GM08714 (cell line): ENCODE measurements around the gene TMCC2.

ENCODE experiments used
- H3K4me3 ChIP-seq: fragments of 200-500 bp; sonication (Bioruptor generic); 2 replicates; pipeline ENCODE4 v1.5.1; 2014; ENCODE audit warnings: mild to moderate bottlenecking, low read length, inconsistent platforms
- ZNF274 ChIP-seq: IDR thresholded peaks from 2 replicates; pipeline ENCODE4 v1.6.1; 2012; ENCODE audit warnings: mild to moderate bottlenecking, low read depth, low read length

Gene TMCC2

DNA sequence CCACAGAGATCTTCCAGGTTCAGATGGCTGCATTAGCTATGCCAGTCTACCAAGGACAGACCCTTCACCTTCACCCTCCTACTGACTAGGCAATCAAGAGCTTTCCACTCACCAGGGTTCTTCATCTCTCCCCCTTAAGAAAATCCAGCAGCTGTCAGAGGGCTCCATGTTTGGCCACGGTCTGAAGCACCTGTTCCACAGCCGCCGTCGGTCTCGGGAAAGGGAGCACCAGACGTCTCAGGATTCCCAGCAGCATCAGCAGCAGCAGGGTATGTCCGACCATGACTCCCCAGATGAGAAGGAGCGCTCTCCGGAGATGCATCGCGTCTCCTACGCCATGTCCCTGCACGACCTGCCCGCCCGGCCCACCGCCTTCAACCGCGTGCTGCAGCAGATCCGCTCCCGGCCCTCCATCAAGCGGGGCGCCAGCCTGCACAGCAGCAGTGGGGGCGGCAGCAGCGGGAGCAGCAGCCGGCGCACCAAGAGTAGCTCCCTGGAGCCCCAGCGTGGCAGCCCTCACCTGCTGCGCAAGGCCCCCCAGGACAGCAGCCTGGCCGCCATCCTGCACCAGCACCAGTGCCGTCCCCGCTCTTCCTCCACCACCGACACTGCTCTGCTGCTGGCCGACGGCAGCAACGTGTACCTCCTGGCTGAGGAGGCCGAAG is 13.8 kb downstream of the TMCC2 start:
- H3K4me3 ChIP-seq, result no peak overlapping the region
- TF ChIP-seq ZNF274, result no peak

- no peak overlapping the region for H3K4me3 ChIP-seq
- no peak for TF ChIP-seq ZNF274
Observed at GRCh38 chr1:205243350-205244191, 15.8 kb downstream of the TMCC2 start.

DNA sequence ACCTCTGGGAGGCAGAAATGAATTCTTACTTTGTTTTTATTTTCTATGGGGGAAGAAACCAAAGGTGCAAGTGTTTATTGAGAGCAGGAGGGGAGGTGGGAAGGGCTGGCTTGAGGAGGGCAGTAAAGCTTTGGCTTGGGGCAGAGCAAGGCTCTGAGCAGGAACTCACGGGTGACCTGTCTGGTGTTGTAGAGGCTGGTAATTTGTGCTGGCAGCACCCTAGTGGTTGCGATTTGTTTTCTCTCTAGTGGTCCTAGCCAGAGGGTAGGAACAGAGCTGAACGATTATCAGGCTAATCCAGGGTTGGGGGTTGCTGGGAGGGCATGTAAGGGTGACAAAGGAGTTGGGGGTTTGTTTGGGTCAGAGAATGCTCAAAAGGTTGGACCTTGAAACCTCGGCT is 16.6 kb downstream of the TMCC2 start:
- H3K4me3 ChIP-seq, result no peak overlapping the region
- TF ChIP-seq ZNF274, result no peak

GRCh38 chr1:205245096-205245495 is 17.4 kb downstream of the TMCC2 start:
- no peak overlapping the region for H3K4me3 ChIP-seq
- no peak for TF ChIP-seq ZNF274

DNA sequence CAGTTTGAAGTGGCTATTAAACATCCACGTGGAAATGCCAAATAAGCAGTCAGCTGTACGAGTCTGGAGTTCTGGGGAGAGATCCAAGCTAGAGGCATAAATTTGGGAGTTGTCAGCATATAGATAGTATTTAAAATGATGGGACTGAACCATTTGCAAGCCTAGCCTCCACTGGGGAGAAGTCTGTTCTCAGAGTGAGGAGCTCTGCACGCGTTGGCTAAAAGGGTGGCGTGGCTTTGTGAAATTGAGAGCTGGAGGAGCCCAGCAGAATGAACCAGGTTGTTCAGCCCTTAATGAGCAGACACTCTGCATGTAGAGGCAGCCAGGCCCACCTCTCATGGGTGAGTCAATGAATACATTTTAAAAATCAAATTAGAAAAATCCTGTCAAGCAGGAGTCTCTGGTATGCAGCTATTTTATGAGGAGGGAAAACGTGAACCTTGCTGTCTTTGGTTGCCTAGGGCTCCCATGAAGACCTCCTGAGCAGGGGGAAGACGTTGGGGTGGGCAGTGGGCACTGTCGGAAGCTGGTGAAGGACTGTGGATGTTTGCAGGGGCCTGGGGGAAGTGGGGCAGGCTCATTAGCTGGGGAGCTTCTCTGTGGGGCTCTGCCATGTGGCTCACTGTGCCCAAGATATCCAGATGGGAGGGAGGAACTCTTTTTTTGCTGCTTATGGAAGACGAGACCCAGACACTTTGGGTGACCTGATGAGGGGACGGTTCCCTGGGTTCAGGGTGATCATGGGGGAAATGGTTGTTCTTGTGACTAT is 18.8 kb downstream of the TMCC2 start:
- no peak overlapping the region for H3K4me3 ChIP-seq
- TF ChIP-seq ZNF274, result no peak

DNA sequence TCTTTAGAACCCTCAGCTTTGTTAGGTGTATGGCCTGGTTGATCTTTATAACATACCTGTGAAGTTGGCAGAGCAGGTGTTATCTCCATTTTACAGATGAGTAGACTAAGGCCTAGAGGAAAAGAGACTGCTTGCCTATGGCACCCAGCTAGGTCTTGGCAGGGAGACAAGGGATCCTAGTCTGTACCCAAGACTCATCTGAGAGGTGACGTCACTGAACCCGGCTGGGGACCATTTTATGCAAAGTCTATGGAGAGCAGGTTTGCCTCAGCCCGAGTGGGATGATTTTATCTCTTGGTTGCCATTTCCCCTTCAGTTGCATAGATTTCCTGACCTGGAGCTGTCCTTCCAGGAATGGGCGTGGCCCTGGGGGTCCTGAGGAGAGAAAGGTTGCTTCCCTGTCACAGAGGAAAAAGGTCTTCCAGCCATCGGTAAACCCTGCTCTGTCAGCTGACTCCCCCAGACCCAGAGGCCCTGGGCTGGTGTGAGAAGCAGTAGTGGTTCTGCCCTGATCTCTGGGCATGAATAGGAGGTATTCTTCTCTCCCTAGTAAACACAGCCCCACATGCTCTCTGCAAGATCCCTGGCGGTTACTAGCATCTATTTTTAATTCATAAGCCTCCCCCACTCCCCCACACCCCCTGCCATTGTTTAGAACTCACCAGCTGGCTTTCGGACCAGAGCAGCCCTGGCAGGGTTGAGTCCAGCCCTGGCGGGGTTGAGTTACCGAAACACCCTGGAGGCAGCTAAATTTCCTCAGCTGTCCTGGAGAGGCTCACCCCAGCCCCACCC is 19.6 kb downstream of the TMCC2 start:
- TF ChIP-seq ZNF274, result no peak
- no peak overlapping the region for H3K4me3 ChIP-seq

DNA sequence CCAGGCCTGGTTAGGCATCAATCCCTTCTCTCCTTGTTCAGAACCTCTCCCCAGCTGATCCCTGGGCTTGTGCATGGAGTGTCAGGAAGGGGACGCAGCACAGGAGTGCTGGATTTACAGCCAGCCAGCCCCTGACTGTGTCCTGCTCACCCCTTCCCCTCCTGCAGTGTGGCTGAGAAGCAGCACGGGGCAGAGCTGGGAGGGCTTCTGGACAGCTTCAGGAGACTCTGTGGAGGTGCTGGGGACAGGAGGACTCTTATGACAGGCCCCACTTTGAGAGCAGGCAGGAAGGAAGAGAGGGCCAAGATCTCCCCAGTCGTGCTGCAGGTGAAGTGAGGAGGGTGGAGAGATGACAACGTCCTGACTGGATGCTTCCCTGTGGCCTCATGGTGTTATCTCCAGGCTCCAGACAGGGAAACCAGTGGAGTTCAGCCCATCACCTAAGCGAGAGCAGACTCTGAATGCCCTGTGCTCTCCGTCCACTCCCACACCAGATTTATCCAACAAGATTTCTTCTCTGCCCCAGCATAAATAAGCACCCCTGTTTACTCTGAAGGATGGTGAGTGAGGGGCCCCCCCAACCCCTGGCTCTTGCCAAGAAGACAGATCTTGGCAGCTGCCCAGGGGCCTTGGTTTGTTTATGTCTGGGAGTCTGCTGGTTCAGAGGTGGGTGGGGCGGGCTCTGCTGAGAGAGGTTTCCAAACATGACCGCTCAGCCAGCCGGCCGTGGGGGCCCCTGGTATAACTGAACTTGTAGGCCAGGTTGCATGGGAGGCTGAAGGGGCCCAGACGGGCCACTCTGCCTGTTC is 21.3 kb downstream of the TMCC2 start:
- TF ChIP-seq ZNF274, result no peak

GRCh38 chr1:205249651-205250050 is 21.9 kb downstream of the TMCC2 start:
- no peak overlapping the region for H3K4me3 ChIP-seq
- no peak for TF ChIP-seq ZNF274

More for the DNA sequence above, 21.3 kb downstream of the TMCC2 start:
- H3K4me3 ChIP-seq, result no peak overlapping the region

- TF ChIP-seq ZNF274, result no peak
- no peak overlapping the region for H3K4me3 ChIP-seq
Observed at GRCh38 chr1:205250699-205251098, 23.0 kb downstream of the TMCC2 start.

DNA sequence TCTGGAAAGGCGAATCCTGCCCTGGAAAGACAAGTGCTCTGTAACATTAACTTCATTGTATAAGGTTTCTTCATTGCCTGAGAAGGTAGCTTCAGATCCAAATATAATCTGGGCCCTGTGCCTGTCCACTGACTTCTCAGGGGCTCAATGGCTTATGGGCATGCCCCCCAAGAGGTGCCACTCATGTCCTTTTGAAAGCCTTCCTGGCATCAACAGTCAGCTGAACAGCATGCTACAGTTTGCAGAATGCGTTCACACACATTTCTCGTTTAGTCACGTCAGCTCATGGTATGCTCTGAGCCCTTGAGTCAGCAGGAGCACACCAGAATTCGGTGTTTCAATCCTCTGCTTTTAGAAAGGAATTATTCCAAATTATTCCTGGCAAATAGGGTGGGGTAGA is 23.8 kb downstream of the TMCC2 start:
- TF ChIP-seq ZNF274, result no peak
- H3K4me3 ChIP-seq, result no peak overlapping the region

GRCh38 chr1:205255941-205256780 is 28.4 kb downstream of the TMCC2 start:
- no peak overlapping the region for H3K4me3 ChIP-seq
- no peak for TF ChIP-seq ZNF274

- TF ChIP-seq ZNF274, result no peak
- H3K4me3 ChIP-seq, result no peak overlapping the region
Observed at GRCh38 chr1:205256951-205257625, 29.3 kb downstream of the TMCC2 start.
